ENCODE data around the gene PELI2.

Gene PELI2

GRCh38 chr14:56099081-56099797, 19.0 kb upstream of the PELI2 start:
- no peaks in the 10 kb centered on the region for H3K27me3 ChIP-seq (ENCODE audit: control insufficient read depth in 1 of 2, insufficient read depth in 2 of 2, low read length in 2 of 2)

GRCh38 chr14:56100556-56100955, 17.7 kb upstream of the PELI2 start:
- Histone ChIP-seq H3K9ac (ENCODE audit: low read length) (no peak overlapping the region), H3K4me3 (ENCODE audit: low read depth in 1 of 2, low read length in 2 of 2) (no peak overlapping the region), H3K4me1 (ENCODE audit: insufficient read depth, low read length) (no peaks in the 10 kb centered on the region), H3K27ac (ENCODE audit: low read depth, low read length) (no peak overlapping the region), H3K36me3 (ENCODE audit: insufficient read depth, low read length) (no peaks in the 10 kb centered on the region), H3K9me3 (ENCODE audit: low read length) (no peaks in the 10 kb centered on the region), H3K27me3 (ENCODE audit: control insufficient read depth in 1 of 2, insufficient read depth in 2 of 2, low read length in 2 of 2) (no peaks in the 10 kb centered on the region)

More at GRCh38 chr14:56099081-56099797, 19.0 kb upstream of the PELI2 start:
- H3K9me3 ChIP-seq (ENCODE audit: low read length): no peaks in the 10 kb centered on the region
- H3K4me3 ChIP-seq (ENCODE audit: low read depth in 1 of 2, low read length in 2 of 2): no peak overlapping the region
- H3K4me1 ChIP-seq (ENCODE audit: insufficient read depth, low read length): no peaks in the 10 kb centered on the region
- no peak overlapping the region for H3K9ac ChIP-seq (ENCODE audit: low read length)
- no peak overlapping the region for H3K27ac ChIP-seq (ENCODE audit: low read depth, low read length)
- no peaks in the 10 kb centered on the region for H3K36me3 ChIP-seq (ENCODE audit: insufficient read depth, low read length)

GRCh38 chr14:56102941-56103340, 15.3 kb upstream of the PELI2 start:
- Histone ChIP-seq H3K9me3 (ENCODE audit: low read length) (no peaks in the 10 kb centered on the region), H3K27ac (ENCODE audit: low read depth, low read length) (no peak overlapping the region)

GRCh38 chr14:56107615-56108014, 10.6 kb upstream of the PELI2 start:
- H3K9me3 ChIP-seq (ENCODE audit: low read length): no peaks in the 10 kb centered on the region
- no peak overlapping the region for H3K27ac ChIP-seq (ENCODE audit: low read depth, low read length)
- no peak overlapping the region for H3K4me3 ChIP-seq (ENCODE audit: low read depth in 1 of 2, low read length in 2 of 2)
- no peaks in the 10 kb centered on the region for H3K36me3 ChIP-seq (ENCODE audit: insufficient read depth, low read length)
- H3K9ac ChIP-seq (ENCODE audit: low read length): no peak overlapping the region
- H3K27me3 ChIP-seq (ENCODE audit: control insufficient read depth in 1 of 2, insufficient read depth in 2 of 2, low read length in 2 of 2): no peaks in the 10 kb centered on the region
- H3K4me1 ChIP-seq (ENCODE audit: insufficient read depth, low read length): no peaks in the 10 kb centered on the region

More at GRCh38 chr14:56102941-56103340, 15.3 kb upstream of the PELI2 start:
- H3K9ac ChIP-seq (ENCODE audit: low read length): no peak overlapping the region
- H3K27me3 ChIP-seq (ENCODE audit: control insufficient read depth in 1 of 2, insufficient read depth in 2 of 2, low read length in 2 of 2): no peaks in the 10 kb centered on the region
- H3K4me3 ChIP-seq (ENCODE audit: low read depth in 1 of 2, low read length in 2 of 2): no peak overlapping the region
- no peaks in the 10 kb centered on the region for H3K36me3 ChIP-seq (ENCODE audit: insufficient read depth, low read length)
- no peaks in the 10 kb centered on the region for H3K4me1 ChIP-seq (ENCODE audit: insufficient read depth, low read length)

- H3K4me3 ChIP-seq (ENCODE audit: low read depth in 1 of 2, low read length in 2 of 2): no peak overlapping the region
- H3K9me3 ChIP-seq (ENCODE audit: low read length): no peaks in the 10 kb centered on the region
- H3K27ac ChIP-seq (ENCODE audit: low read depth, low read length): no peak overlapping the region
- H3K36me3 ChIP-seq (ENCODE audit: insufficient read depth, low read length): no peaks in the 10 kb centered on the region
- no peak overlapping the region for H3K9ac ChIP-seq (ENCODE audit: low read length)
- H3K27me3 ChIP-seq (ENCODE audit: control insufficient read depth in 1 of 2, insufficient read depth in 2 of 2, low read length in 2 of 2): no peaks in the 10 kb centered on the region
- no peaks in the 10 kb centered on the region for H3K4me1 ChIP-seq (ENCODE audit: insufficient read depth, low read length)
Measured at GRCh38 chr14:56108057-56108456, 10.2 kb upstream of the PELI2 start.

- no peaks in the 10 kb centered on the region for H3K27me3 ChIP-seq (ENCODE audit: control insufficient read depth in 1 of 2, insufficient read depth in 2 of 2, low read length in 2 of 2)
Measured at GRCh38 chr14:56112781-56113180, 5.4 kb upstream of the PELI2 start.

GRCh38 chr14:56115334-56115870, 2.8 kb upstream of the PELI2 start:
- Histone ChIP-seq H3K27ac (ENCODE audit: low read depth, low read length) (no peak overlapping the region), H3K4me3 (ENCODE audit: low read depth in 1 of 2, low read length in 2 of 2) (no peak overlapping the region), H3K36me3 (ENCODE audit: insufficient read depth, low read length) (no peaks in the 10 kb centered on the region), H3K4me1 (ENCODE audit: insufficient read depth, low read length) (peaks cover 12% of the 10 kb centered on the region), H3K27me3 (ENCODE audit: control insufficient read depth in 1 of 2, insufficient read depth in 2 of 2, low read length in 2 of 2) (no peaks in the 10 kb centered on the region), H3K9ac (ENCODE audit: low read length) (no peak overlapping the region), H3K9me3 (ENCODE audit: low read length) (no peaks in the 10 kb centered on the region)

More at GRCh38 chr14:56112781-56113180, 5.4 kb upstream of the PELI2 start:
- Histone ChIP-seq H3K27ac (ENCODE audit: low read depth, low read length) (no peak overlapping the region), H3K4me3 (ENCODE audit: low read depth in 1 of 2, low read length in 2 of 2) (no peak overlapping the region), H3K36me3 (ENCODE audit: insufficient read depth, low read length) (no peaks in the 10 kb centered on the region), H3K9me3 (ENCODE audit: low read length) (no peaks in the 10 kb centered on the region), H3K9ac (ENCODE audit: low read length) (no peak overlapping the region), H3K4me1 (ENCODE audit: insufficient read depth, low read length) (peaks cover 6% of the 10 kb centered on the region)

- Histone ChIP-seq H3K9me3 (ENCODE audit: low read length) (no peaks in the 10 kb centered on the region), H3K27ac (ENCODE audit: low read depth, low read length) (no peak overlapping the region), H3K36me3 (ENCODE audit: insufficient read depth, low read length) (no peaks in the 10 kb centered on the region)
Measured at GRCh38 chr14:56115976-56116893, 2.0 kb upstream of the PELI2 start.

GRCh38 chr14:56118611-56119181, 485 bp downstream of the PELI2 start:
- peak overlapping the region; percentile 81 for H3K27ac ChIP-seq (ENCODE audit: low read depth, low read length)
- H3K27me3 ChIP-seq (ENCODE audit: control insufficient read depth in 1 of 2, insufficient read depth in 2 of 2, low read length in 2 of 2): no peaks in the 10 kb centered on the region
- peak overlapping the region; percentile 81 to 86 for H3K4me3 ChIP-seq (ENCODE audit: low read depth in 1 of 2, low read length in 2 of 2)
- no peaks in the 10 kb centered on the region for H3K36me3 ChIP-seq (ENCODE audit: insufficient read depth, low read length)
- H3K9ac ChIP-seq (ENCODE audit: low read length): no peak overlapping the region
- peaks cover 40% of the 10 kb centered on the region for H3K4me1 ChIP-seq (ENCODE audit: insufficient read depth, low read length)
- no peaks in the 10 kb centered on the region for H3K9me3 ChIP-seq (ENCODE audit: low read length)

More at GRCh38 chr14:56115976-56116893, 2.0 kb upstream of the PELI2 start:
- no peaks in the 10 kb centered on the region for H3K27me3 ChIP-seq (ENCODE audit: control insufficient read depth in 1 of 2, insufficient read depth in 2 of 2, low read length in 2 of 2)
- H3K4me3 ChIP-seq (ENCODE audit: low read depth in 1 of 2, low read length in 2 of 2): no peak overlapping the region
- H3K4me1 ChIP-seq (ENCODE audit: insufficient read depth, low read length): peaks cover 16% of the 10 kb centered on the region
- no peak overlapping the region for H3K9ac ChIP-seq (ENCODE audit: low read length)

GRCh38 chr14:56119201-56119981, 1.2 kb downstream of the PELI2 start:
- Histone ChIP-seq H3K36me3 (ENCODE audit: insufficient read depth, low read length) (no peaks in the 10 kb centered on the region), H3K9ac (ENCODE audit: low read length) (peak overlapping the region; percentile 18), H3K27me3 (ENCODE audit: control insufficient read depth in 1 of 2, insufficient read depth in 2 of 2, low read length in 2 of 2) (no peaks in the 10 kb centered on the region), H3K4me3 (ENCODE audit: low read depth in 1 of 2, low read length in 2 of 2) (peak overlapping the region; percentile 81 to 86), H3K27ac (ENCODE audit: low read depth, low read length) (peak overlapping the region; percentile 81), H3K4me1 (ENCODE audit: insufficient read depth, low read length) (peaks cover 47% of the 10 kb centered on the region), H3K9me3 (ENCODE audit: low read length) (no peaks in the 10 kb centered on the region)
